ENCODE data around the gene CDC42EP2.

Gene CDC42EP2

GRCh38 chr11:65297026-65297672 lies 17.5 kb upstream of the CDC42EP2 start:
- in situ Hi-C loops (cut with MboI; ENCODE audit: low sequenced_read_pairs): no loop called here

- in situ Hi-C loops (cut with MboI; ENCODE audit: low sequenced_read_pairs): no loop called here
These were observed 16.5 kb upstream of the CDC42EP2 start for GRCh38 chr11:65298131-65298535.

GRCh38 chr11:65298655-65299179 lies 15.9 kb upstream of the CDC42EP2 start:
- in situ Hi-C loops (cut with MboI; ENCODE audit: low sequenced_read_pairs): no loop called here

GRCh38 chr11:65300621-65301275 lies 13.9 kb upstream of the CDC42EP2 start:
- in situ Hi-C loops (cut with MboI; ENCODE audit: low sequenced_read_pairs): no loop called here

- in situ Hi-C loops (cut with MboI; ENCODE audit: low sequenced_read_pairs): no loop called here
These were observed 13.0 kb upstream of the CDC42EP2 start for GRCh38 chr11:65301491-65302329.

- in situ Hi-C loops (cut with MboI; ENCODE audit: low sequenced_read_pairs): no loop called here
These were observed 11.1 kb upstream of the CDC42EP2 start for GRCh38 chr11:65303555-65303954.

- in situ Hi-C loops (cut with MboI; ENCODE audit: low sequenced_read_pairs): no loop called here
These were observed 10.6 kb upstream of the CDC42EP2 start for GRCh38 chr11:65304110-65304509.

GRCh38 chr11:65304613-65305012 lies 10.1 kb upstream of the CDC42EP2 start:
- in situ Hi-C loops (cut with MboI; ENCODE audit: low sequenced_read_pairs): no loop called here

GRCh38 chr11:65305501-65306268 lies 9.0 kb upstream of the CDC42EP2 start:
- in situ Hi-C loops (cut with MboI; ENCODE audit: low sequenced_read_pairs): no loop called here

GRCh38 chr11:65307298-65308229 lies 7.1 kb upstream of the CDC42EP2 start:
- in situ Hi-C loops (cut with MboI; ENCODE audit: low sequenced_read_pairs): no loop called here

GRCh38 chr11:65308281-65308891 lies 6.3 kb upstream of the CDC42EP2 start:
- in situ Hi-C loops (cut with MboI; ENCODE audit: low sequenced_read_pairs): no loop called here

- in situ Hi-C loops (cut with MboI; ENCODE audit: low sequenced_read_pairs): no loop called here
These were observed 5.7 kb upstream of the CDC42EP2 start for GRCh38 chr11:65309006-65309405.

GRCh38 chr11:65310215-65310614 lies 4.5 kb upstream of the CDC42EP2 start:
- in situ Hi-C loops (cut with MboI; ENCODE audit: low sequenced_read_pairs): no loop called here

- in situ Hi-C loops (cut with MboI; ENCODE audit: low sequenced_read_pairs): no loop called here
These were observed 3.9 kb upstream of the CDC42EP2 start for GRCh38 chr11:65310736-65311135.

- in situ Hi-C loops (cut with MboI; ENCODE audit: low sequenced_read_pairs): no loop called here
These were observed 3.4 kb upstream of the CDC42EP2 start for GRCh38 chr11:65311170-65311678.

GRCh38 chr11:65315204-65315865 lies 669 bp downstream of the CDC42EP2 start:
- in situ Hi-C loops (cut with MboI; ENCODE audit: low sequenced_read_pairs): no loop called here

GRCh38 chr11:65315866-65316226 lies 1.2 kb downstream of the CDC42EP2 start:
- in situ Hi-C loops (cut with MboI; ENCODE audit: low sequenced_read_pairs): no loop called here

- in situ Hi-C loops (cut with MboI; ENCODE audit: low sequenced_read_pairs): no loop called here
These were observed 1.8 kb downstream of the CDC42EP2 start for GRCh38 chr11:65316227-65317024.
